ENCODE data around the gene TIMM9.
A peak's percentile ranks its signal among the peaks of the same experiment; 100 is the strongest.

The TIMM9 gene

DNA sequence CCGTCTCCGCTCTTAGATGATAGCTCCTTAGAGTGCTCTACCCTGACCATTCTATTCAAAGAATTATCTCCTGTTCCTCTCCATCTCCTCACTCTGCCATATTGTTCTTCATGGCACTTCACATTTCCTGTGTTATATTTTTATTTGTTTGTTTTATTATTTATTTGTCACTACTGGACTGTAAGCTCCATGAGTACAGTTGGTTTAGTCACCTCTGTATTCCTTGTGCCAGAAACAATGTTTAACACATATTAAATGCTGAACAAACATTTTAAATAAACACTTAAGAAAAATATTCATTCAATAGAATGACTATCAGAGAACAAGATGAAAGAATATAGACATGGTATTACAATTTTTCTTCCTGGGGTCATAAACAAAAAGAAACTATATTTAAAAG lies 35.8 kb upstream of the TIMM9 start:
- no peak overlapping the region for H3K4me3 ChIP-seq (ENCODE audit: low read depth, low read length)
- TF ChIP-seq, protein P1, sequence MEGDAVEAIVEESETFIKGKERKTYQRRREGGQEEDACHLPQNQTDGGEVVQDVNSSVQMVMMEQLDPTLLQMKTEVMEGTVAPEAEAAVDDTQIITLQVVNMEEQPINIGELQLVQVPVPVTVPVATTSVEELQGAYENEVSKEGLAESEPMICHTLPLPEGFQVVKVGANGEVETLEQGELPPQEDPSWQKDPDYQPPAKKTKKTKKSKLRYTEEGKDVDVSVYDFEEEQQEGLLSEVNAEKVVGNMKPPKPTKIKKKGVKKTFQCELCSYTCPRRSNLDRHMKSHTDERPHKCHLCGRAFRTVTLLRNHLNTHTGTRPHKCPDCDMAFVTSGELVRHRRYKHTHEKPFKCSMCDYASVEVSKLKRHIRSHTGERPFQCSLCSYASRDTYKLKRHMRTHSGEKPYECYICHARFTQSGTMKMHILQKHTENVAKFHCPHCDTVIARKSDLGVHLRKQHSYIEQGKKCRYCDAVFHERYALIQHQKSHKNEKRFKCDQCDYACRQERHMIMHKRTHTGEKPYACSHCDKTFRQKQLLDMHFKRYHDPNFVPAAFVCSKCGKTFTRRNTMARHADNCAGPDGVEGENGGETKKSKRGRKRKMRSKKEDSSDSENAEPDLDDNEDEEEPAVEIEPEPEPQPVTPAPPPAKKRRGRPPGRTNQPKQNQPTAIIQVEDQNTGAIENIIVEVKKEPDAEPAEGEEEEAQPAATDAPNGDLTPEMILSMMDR (IDR thresholded peaks at IDR 0.05; ENCODE audit: low read depth, low read length) = no peak

DNA sequence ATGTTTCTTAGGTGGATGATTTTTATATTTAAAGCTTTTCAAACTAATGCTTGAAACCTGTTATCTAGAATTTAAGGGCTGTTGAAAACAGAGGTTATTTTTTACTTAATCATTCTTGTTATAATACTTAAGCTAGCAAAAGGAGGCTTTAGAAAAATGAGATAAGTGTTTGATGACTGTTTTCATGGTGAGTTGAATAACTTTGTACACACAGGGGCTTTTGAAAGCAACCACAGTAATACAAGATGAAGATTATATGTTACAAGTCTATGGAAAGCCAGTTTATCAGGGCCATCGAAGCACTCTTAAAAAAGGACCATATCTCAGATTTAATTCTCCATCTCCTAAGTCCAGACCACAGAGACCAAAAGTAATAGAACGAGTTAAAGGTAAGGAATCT lies 33.4 kb upstream of the TIMM9 start:
- TF ChIP-seq, protein P1 (IDR thresholded peaks at IDR 0.05; ENCODE audit: low read depth, low read length) = no peak
- no peak overlapping the region for H3K4me3 ChIP-seq (ENCODE audit: low read depth, low read length)

DNA sequence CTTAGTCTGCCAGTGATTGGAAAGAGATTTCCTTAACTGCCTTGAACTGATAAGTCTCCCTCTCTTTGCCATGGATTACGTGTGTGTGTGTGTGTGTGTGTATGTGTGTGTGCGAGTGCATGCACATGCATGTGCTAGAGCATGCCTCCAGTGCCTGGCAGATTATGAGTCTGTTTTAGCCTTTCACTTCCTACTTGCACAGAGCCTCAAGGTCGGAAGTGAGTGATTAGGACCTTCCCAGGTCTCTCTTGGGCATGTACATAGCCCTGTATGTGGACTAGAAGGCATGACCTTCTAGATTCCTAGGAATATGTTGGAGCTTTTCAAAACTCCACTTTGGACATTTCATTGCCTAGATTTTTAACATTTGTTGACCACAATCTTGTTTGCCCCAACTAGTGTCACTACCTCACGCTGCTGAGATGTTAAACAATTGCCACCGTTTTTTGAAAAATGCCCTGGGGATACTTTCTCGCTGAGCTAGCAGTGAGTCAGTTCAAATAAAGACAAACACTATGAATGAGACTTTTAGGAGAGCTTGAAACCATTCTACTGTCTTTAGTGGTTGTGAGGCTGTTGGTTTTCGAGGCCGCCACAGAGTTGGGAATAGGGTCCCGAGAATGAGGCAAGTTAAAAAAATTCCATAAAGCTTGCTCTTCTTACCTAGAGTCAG lies 28.4 kb upstream of the TIMM9 start:
- no peak overlapping the region for H3K4me3 ChIP-seq (ENCODE audit: low read depth, low read length)
- TF ChIP-seq, protein P1 (IDR thresholded peaks at IDR 0.05; ENCODE audit: low read depth, low read length) = no peak

DNA sequence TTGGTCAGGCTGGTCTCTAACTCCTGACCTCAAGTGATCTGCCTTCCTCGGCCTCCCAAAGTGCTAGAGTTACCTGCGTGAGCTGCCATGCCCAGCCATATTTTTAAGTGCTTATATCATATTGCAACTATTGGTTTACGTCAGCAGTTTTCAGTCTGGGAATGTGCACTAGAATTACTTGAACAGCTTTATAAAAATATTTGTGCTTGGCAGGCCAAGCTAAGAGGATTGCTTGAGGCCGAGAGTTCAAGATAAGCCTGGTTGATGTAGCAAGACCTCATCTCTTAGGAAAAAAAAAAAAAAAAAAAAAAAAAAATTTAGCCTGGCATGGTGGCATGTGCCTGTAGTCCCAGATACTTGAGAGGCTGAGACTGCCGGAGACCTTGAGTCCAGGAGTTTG lies 17.3 kb upstream of the TIMM9 start:
- H3K4me3 ChIP-seq (ENCODE audit: low read depth, low read length) = no peak overlapping the region
- TF ChIP-seq, protein P1 (IDR thresholded peaks at IDR 0.05; ENCODE audit: low read depth, low read length) = no peak

DNA sequence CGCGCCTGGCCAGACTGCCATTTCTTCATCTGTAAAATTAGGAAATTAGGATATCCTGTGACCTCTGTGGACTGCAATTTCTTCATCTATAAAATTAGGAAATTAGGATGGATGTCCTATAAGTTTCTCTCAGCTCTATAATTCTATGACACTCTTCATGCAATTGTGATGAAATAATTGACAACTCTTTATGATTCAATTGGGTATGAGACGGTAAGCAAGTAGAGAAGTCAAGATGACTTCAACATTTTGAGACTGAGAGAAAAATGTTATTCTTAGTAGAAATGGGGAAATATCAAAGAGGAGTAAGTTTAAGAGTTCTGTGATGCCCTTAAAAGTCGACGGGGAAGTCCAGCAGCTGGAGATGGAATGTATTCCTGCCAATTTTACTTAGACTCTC lies 12.1 kb upstream of the TIMM9 start:
- H3K4me3 ChIP-seq (ENCODE audit: low read depth, low read length) = no peak overlapping the region
- TF ChIP-seq, protein P1 (IDR thresholded peaks at IDR 0.05; ENCODE audit: low read depth, low read length) = no peak

DNA sequence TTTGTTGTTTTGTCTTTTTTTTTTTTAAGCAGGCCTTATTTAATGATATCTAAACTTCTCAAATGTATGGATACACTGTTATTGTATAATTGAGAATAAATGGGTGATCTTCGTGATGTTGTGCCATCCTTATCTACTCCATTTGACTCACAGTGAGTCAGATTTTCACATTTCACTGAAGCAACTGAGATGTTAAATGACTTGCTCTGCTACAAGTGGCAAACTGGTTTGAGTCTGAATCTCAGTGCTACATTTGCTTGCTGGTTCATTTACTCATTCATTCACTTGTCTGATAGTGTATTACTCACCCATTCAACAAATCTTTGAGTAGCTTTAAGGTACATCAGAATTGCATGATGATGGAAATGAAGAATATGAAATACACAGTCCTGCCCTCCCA lies 2.8 kb upstream of the TIMM9 start:
- TF ChIP-seq, protein P1 (IDR thresholded peaks at IDR 0.05; ENCODE audit: low read depth, low read length) = no peak
- no peak overlapping the region for H3K4me3 ChIP-seq (ENCODE audit: low read depth, low read length)

DNA sequence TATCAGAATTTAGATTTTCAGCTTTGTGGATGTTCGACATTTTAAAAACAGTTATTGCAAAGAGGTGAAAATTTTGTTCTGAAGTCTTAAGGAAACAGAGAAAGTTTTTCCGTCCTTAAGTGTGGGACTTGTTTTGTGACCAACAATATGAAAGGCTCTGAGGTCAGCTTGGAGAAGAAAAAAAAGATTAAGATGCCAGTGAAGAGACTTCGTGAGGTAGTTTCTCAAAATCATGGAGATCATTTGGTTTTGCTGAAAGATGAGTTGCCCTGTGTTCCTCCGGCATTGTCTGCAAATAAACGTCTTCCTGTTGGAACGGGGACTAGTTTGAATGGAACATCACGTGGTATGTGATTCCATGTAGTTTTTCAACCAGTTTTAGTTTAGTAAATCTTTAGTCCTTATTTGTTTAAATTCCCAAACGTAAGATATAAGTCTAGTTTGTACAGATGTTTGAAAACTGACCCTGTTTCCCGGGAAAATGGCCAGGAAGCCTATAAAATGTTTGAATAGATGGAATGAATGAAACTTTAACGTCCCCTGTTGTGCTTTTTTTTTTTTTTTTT lies 870 bp upstream of the TIMM9 start:
- TF ChIP-seq, protein P1 (IDR thresholded peaks at IDR 0.05; ENCODE audit: low read depth, low read length) = no peak
- peak overlapping the region; percentile 94 for H3K4me3 ChIP-seq (ENCODE audit: low read depth, low read length)
